Measurements from ENCODE around the gene MCOLN2.
A peak's percentile ranks its signal among the peaks of the same experiment; 100 is the strongest.
"Not testable (repeated sequence)": the region's sequence is repeated elsewhere in the genome, so short reads cannot be mapped to it uniquely, and the experiment has no call there.

Gene MCOLN2

GRCh38 chr1:84939761-84940160 is 57.2 kb downstream of the MCOLN2 start:
- DNase-seq: no peak

DNA sequence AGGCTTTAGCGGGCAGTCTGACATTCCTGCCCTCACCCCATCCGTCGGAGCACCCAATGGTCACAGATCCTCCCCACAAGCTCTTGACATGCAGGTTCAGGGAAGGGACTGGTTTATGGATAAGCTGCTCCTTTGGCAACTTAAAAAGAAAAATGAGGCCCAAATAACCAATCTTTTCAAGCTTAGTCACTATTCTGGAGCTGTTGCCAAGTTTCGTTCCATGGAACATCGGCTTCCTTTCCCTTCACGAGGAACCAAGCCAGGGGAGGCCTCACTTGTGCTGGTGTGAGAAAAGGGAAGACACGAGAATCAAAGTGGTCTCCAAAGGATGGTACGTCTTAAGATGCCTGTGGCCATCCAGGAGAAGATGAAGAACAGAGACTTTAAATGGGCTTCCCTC is 57.8 kb downstream of the MCOLN2 start:
- DNase-seq: no peak

DNA sequence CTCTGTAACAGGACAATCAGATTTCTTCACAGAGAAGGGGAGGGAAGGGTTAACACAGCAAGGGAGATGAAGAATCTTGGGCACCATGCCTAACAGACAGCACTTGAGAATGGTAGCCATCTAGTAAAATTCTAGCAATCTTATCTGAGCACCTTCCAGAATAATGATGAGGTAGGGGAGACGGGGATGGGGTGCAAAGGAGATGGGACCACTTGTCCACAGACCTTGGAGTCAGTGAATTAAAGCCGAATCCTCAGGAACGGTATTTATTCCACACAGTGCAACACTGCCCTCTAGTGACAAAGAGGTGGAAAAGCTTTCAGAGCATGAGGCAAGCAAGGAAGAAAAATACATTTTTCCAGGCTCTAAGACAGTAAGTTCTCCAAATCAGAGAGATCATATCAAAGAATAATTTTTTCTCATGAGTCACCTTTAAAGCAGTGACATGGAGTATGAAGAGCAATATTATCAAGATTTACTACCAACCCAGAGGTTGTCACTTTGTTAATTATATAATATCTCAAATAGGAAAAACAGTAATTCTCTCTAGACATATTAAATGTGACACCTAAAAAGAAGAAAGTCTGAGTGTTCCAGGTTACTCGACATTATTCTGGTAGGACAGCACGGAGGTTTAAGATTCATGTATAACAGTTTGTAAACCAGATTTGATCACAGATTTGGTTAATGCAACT is 60.6 kb downstream of the MCOLN2 start:
- DNase-seq: peak; percentile 0

- DNase-seq: no peak
Measured at GRCh38 chr1:84933011-84933611, 63.8 kb downstream of the MCOLN2 start.

DNA sequence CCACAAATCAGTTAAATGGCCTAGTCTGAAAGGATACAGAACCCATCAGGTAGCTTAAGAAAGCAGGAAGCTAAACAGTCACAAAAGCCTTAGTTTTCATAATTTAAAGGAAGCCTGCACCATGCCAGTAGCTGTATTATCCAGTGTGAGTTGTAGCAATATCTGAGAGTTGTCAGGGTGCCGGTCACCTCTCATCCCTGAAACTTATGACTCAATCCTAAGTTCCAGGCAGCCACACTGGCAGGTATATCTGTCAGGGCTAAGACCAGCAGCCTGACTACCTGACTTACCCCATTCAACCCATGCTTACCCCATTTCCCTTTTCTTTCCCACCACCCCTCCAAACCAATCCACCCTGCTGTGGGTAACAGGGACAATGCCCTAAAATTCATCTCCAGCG is 66.1 kb downstream of the MCOLN2 start:
- DNase-seq: no peak

DNA sequence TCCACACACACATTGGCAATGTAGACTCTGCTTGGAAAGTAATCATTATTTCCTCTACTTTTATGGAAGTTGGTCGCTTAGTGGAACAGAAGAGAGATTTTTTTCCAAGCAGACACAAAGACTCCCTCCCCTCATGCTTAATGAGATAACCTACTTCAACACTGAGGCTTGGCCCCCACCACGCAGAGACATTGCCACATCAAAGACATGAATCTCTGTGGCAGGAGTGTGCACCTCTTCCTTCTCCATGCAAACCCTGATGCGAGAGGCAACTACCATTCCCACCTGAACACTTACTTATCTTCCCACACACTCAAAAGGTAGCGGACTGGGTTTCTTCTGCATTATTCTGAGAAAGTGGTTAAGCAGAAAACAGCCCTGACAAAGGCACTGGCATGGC is 66.6 kb downstream of the MCOLN2 start:
- no peak for DNase-seq

DNA sequence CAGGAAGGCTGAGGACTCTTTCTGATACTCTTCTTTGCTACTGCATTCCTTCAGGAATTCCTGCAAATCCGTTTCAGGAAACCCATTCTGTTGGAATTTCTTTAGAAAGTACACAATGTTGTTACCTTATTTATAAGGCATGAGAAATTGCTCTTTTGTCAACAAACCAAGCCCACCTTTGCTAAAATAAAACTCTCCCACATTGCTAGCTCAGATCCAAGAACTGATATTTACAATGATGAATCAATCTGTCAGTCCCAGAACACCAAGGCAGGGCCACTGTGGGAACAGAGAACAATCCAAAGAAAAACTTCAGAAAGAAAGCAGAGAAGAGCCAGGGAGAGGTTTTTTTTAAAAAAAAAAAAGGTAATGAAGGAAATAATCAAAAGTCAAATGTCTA is 67.3 kb downstream of the MCOLN2 start:
- no peak for DNase-seq

DNA sequence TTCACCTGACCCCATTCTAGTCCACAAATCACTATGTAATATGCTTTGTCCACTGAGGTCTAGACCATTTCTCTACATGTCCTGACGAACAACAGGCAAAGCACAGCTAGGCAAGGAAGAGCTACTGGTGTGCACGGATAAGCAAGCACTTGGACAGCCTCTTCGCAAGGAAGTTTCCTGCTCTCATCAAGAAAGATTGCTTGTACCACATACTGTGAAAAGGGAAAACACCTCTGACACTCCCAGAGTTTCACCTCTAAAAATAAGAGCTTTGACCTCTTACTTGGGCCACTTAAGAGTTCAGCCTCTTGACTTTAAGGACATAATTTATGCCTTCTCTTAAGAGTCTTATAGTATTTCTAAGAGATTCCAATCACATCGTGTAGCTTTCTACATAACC is 67.9 kb downstream of the MCOLN2 start:
- no peak for DNase-seq

DNA sequence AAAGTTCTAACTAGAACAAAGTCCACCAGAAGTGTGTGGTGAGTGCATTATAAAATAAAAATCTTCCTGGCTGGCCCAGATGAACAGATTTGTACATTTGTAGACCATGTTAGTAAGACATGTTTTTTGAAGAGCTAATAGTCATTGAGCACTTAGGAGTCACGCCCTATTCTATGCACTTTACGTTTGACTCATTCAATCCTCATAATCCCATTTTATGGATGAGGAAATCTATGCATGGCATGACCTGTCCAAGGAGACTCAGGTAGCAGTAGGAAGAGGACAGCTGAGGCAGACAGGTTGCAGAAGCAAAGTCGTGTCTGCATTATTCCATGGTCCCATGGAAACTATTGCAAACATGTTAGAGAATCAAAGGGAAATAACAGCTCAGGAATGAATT is 73.6 kb downstream of the MCOLN2 start:
- no peak for DNase-seq

DNA sequence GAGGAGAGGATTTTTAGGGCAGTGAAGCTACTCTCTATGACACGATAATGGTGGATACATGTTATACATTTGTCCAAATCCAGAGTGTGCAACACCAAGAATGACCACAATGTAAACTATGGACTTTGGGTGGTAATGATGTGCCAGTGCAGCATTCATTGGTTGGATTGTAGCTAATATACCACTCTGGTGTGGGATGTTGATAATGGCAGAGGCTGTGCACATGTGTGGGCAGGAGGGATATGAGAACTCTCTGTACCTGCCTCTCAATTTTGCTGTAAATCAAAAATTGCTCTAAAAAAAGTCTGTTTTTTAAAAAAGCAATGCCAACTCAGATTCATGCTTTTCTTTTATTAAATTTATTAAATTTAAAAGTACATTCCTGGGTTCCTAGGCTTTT is 76.8 kb downstream of the MCOLN2 start:
- no peak for DNase-seq

DNA sequence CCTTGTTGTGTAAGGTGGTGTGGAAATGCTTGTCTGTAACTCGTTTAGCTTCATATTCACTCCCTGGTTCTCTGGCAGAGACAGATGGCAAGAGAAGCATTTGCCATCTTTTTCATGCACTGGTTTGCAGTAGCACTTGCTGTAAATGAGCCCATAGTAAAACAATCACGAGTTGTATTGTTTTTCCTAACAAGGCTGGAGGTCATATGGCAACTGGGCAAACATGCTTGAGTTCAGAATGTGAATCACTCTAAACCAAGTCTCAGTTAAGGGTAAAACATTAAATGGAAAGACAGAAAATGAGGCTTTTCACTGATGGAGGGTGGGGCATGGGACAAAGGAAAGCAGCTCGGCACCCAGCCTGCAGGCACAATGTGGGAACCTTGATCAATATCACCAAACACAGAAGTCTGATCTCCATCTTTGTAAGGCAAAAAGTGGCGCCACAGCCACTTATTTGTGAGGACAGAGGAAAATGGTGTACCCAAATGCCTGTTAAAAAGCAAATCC is 77.4 kb downstream of the MCOLN2 start:
- no peak for DNase-seq

DNA sequence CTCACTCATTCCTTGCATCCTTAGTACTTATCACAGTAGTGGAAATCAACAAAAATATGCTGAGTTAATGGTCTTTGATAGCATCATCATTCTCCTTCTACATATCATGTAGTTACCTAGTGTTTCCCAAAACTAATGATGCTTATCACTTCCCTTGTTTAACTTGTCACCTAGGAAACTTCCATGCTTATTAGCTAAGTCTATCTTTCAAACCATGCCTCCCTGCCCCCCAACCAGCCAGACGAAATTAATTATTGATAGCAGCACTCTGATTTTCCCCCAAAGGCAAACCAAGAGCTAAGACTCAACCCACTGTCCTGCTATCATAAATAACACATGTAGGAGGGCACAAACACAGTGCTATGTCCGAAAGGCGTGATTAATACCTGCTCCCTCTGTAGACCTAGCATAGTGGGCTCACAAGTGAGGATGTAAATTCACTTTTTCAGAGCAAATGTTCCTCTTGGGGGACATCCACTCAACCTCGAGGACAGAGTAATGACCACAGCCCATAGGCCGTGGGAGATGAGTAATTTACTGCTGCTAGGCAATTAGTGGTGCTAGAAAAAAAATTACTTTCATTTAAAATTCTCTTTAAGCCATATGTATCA is 78.1 kb downstream of the MCOLN2 start:
- DNase-seq: no peak

DNA sequence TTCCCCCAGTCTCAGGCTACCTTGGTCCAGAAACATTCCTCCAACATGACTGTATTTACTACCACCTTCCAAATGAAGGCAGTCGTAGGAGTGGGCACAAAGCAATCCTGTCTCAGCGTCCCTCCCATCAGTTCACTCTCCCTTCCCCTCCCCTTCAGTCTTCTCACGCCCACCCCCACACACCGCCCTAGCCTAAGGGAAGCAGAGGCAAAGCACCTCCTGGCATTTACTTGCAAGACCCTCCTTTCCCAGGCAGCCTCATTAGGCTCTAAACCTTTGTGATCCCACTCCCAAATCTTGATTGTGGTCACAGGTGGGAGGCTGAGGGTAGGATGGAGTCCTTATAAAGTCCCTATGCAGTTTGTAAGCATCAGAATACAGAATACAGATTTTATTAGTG is 80.0 kb downstream of the MCOLN2 start:
- no peak for DNase-seq

GRCh38 chr1:84913555-84913892 is 83.4 kb downstream of the MCOLN2 start:
- DNase-seq: no peak

GRCh38 chr1:84912726-84913554 is 84.0 kb downstream of the MCOLN2 start:
- no peak for DNase-seq

DNA sequence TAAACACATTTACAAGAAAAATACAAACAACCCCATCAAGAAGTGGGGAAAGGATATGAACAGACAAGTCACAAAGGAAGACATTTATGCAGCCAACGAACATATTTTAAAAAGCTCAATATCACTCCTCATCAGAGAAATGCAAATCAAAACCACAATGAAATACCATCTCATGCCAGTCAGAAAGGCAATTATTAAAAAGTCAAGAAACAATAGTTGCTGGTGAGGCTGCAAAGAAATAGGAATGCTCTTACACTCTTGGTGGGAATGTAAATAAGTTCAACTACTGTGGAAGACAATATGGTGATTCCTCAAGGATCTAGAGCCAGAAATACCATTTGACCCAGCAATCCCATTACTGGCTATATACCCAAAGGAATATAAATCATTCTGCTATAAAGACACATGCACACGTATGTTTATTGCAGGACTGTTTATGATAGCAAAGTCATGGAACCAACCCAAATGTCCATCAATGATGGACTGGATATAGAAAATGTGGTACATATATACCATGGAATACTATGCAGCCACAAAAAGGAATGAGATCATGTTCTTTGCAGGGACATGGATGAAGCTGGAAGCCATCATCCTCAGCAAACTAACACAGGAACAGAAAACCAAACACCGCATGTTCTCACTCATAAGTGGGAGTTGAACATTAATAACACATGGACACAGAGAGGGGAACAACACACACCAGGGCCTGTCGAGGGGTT is 88.0 kb downstream of the MCOLN2 start:
- not testable (repeated sequence) for DNase-seq

GRCh38 chr1:84907095-84907827 is 89.7 kb downstream of the MCOLN2 start:
- no peak for DNase-seq

GRCh38 chr1:84902727-84903126 is 94.2 kb downstream of the MCOLN2 start:
- DNase-seq: not testable (repeated sequence)

DNA sequence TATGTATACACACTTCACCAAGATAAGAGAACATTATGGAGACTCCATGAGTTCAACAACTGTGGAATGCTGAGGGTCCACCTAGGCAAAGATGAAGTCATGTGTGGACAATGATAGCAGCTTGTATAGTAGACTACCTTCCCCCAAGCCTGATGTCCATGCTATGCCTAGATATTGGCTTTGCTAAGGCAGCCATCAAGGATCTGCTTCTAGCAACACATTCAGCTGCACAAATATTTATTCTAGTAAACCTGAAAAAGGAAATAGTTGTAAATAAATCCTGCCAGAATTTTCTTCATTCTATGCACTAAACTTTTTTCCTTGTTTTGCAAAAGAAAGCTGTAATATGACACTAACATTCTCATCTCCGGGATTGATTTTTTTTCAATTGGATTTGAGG is 96.9 kb downstream of the MCOLN2 start:
- DNase-seq: no peak

- DNase-seq: no peak
Measured at GRCh38 chr1:84896279-84896678, 100.6 kb downstream of the MCOLN2 start.

DNA sequence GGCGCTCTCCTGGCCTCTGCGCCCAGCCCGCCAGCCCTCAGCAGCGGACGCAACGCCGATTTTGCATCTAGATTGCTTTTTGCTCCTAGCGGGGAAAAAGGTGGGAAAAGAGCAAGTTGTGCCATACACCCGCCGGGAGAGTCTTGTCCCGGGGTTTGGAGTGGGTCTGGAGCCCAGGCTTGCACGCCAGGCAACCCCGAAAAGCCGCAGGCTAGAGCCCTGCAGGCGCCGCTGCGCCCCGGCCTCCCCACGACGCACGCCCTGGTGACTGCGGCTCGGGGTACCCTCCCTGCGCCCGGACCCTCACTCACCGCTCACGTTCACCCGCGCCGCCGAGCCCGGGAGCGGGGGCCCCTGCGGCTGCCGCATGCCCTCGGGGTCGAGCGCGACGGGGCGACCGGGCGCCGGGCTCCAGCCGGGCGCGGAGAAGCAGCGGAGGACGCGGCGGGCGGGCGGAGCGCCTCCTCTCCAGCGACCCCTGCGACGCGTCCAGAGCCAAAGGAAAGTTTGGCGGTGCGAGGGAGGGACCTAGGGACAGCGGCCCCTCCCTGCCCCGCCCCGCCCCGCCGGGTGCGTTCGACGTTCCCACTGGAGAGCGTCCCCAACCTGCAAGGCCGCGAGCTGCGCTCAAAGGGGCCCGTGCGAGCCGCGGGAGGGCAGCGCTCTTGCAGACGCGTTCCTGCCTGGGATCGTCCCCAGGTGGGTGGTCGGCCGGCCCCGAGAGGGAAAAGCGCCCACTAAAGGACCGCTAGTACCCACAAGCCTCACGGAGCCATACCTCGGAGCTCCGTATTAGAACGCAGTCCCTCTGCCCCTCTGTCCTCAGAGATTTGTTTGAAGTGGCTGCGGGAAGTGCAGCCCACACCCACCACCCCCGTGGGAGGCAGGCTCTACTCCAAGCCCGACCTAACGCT is 104.0 kb downstream of the MCOLN2 start, which contains the start of gene LPAR3:
LPAR3 (minus strand) TSS at position 502 of the 914 bp plus-strand sequence. CDS start 27,086 bp downstream, outside the sequence.
- DNase-seq: no peak

Measured in NCI-H2081 treated with DMSO at 0.1 percent for 48 hours (cell line).